Gastrocnemius medialis (tissue), 4 donors: ENCODE measurements around the gene CFAP119.

Source experiments
- POLR2A ChIP-seq, 2 donors: fragments of 450-650 bp; IDR thresholded peaks; one replicate each; pipeline ENCODE4 v1.6.1; 2017; ENCODE audit warnings: antibody characterized with exemption in 2 of 2, mild to moderate bottlenecking in 2 of 2, moderate library complexity in 2 of 2
- TF ChIP-seq, protein P1 (sequence below), 5 experiments: fragments of 450-650 bp in 3 of 5; fragments of 200-600 bp in 2 of 5; sonication (generic) in 2 of 5; IDR thresholded peaks in 4 of 5; conservative IDR thresholded peaks in 1 of 5; 1 replicate in 4 of 5; 2 replicates in 1 of 5; pipeline ENCODE4 v1.5.1; 2016 to 2019; ENCODE audit warnings: antibody characterized with exemption in 5 of 5, mild to moderate bottlenecking in 3 of 5, moderate library complexity in 3 of 5

GRCh38 chr16:30768583-30769181, 6.8 kb upstream of the CFAP119 start:
- TF ChIP-seq, protein P1, sequence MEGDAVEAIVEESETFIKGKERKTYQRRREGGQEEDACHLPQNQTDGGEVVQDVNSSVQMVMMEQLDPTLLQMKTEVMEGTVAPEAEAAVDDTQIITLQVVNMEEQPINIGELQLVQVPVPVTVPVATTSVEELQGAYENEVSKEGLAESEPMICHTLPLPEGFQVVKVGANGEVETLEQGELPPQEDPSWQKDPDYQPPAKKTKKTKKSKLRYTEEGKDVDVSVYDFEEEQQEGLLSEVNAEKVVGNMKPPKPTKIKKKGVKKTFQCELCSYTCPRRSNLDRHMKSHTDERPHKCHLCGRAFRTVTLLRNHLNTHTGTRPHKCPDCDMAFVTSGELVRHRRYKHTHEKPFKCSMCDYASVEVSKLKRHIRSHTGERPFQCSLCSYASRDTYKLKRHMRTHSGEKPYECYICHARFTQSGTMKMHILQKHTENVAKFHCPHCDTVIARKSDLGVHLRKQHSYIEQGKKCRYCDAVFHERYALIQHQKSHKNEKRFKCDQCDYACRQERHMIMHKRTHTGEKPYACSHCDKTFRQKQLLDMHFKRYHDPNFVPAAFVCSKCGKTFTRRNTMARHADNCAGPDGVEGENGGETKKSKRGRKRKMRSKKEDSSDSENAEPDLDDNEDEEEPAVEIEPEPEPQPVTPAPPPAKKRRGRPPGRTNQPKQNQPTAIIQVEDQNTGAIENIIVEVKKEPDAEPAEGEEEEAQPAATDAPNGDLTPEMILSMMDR (IDR thresholded peaks at IDR 0.05 in 4 of 5, conservative IDR thresholded peaks at IDR 0.05 in 1 of 5), result no peak
- no peak for TF ChIP-seq POLR2A (IDR thresholded peaks at IDR 0.05)
